ENCODE results near the gene ATP8A2.

GRCh38 chr13:25725104-25725503 is 353.3 kb downstream of the ATP8A2 start:
- TF ChIP-seq POLR2A (IDR thresholded peaks at IDR 0.05; ENCODE audit: low read length) (no peak), GATA1 (IDR thresholded peaks at IDR 0.05; ENCODE audit: low read depth, low read length) (no peak)
